ENCODE measurements around the gene WDR38. TPM values are rescaled to one million over a fixed set of nuclear protein-coding genes. Genes with fewer than 3 reads are reported as not detected.

WDR38 gene
- total RNA-seq, 6 experiments from 2014 or later = not detected

DNA sequence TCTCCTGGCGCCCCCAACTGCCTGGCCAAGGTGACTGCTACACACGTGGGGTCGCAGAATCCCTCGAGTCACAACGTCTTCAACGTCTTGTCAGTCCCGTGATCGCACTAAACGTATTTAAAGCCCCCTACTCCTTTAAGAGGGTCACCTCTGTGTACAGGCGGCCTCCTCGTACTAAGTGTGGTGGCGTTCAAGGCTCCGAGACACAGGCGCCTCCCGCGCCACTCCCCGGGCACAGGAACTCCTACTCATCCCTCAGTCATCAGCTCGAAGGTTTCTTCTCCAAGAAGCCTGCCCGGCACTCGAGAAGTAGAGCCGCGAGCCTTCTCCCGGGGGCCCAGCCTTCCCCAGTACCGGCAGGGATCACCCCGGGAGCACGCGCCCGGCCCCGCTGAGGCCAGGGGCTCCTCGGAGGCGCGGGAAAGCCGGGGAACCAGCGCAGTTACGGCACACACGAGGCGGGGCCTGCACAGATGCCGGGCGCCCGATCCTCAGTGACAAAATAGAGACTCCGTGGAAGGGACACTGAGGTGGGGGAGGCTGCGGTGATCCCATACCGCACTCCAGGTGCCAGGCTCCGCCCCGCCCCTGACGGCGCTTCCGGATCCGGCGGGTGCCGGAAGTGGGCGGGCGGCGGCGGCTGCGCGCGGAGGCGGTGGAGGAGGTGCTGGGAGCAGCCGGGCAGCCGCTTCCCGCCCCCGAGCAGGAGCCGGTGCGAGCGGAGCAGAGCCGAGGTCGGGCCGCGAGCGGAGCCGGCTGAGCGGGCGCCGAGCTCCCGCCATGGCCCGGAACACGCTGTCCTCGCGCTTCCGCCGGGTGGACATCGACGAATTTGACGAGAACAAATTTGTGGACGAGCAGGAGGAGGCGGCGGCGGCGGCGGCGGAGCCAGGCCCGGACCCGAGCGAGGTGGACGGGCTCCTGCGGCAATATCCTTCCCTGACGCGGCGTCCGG lies 15.5 kb downstream of the WDR38 start:
- Histone ChIP-seq H3K4me3 (peak overlapping the region; percentile 76 to 98 (median 85)), H3K36me3 (peaks cover 0 to 3% (median under 1%) of the 10 kb centered on the region in 4 donors), H3K27me3 (no peaks in the 10 kb centered on the region), H3K4me1 (peaks cover 0 to 24% (median 7%) of the 10 kb centered on the region in 4 donors), H3K27ac (peak overlapping the region; percentile 67 to 92 (median 79)), H3K9me3 (no peaks in the 10 kb centered on the region)
- DNase-seq (peak; percentile 92 to 93 (median 93)), ATAC-seq (peak; percentile 92 to 97 (median 94))
- WGBS (ENCODE audit: insufficient coverage, low coverage, low lambda C conversion rate, missing lambda C conversion rate) = 0% methylated on average over 10 of the region's 101 CpGs
- TF ChIP-seq POLR2A (IDR thresholded peaks at IDR 0.05) (peak; percentile 97), CTCF (IDR thresholded peaks at IDR 0.05) (no peak)
- intact Hi-C loops (cut with DNase I) = no loop called here

DNA sequence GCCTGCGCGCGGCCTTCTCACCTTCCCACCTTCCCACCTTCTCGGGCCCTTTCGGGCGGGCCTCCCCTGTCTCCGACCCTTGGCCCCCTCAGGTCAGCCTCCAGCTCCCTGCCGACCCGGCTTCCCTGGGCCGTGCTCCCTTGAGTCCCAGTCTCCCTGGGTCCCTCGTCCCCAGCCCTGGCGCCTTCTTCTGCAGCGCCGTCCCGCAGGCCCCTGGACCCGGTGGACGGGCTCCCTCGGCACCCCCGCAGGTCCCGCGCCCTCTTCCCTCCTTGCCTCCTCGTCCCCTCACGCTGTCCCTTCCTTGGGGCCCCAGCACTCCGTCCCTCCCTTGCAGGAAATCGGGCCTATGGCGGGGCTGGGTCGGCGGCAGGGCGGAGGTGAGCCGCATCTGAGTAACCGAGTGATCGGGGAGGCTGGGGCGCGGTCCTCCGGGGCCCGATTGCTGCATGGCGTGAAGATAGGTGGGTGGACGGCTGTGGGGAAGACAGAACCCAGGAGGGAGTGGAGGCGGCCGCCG lies 16.3 kb downstream of the WDR38 start:
- Histone ChIP-seq H3K4me1 (peaks cover 0 to 24% (median 7%) of the 10 kb centered on the region in 4 donors), H3K9me3 (no peaks in the 10 kb centered on the region), H3K27ac (peak overlapping the region; percentile 67 to 92 (median 79)), H3K4me3 (peak overlapping the region; percentile 76 to 98 (median 85)), H3K36me3 (peaks cover 0 to 9% (median 4%) of the 10 kb centered on the region in 4 donors), H3K27me3 (no peaks in the 10 kb centered on the region)
- under 1% methylated on average over 26 of the region's 41 CpGs for WGBS (ENCODE audit: insufficient coverage, low coverage, low lambda C conversion rate, missing lambda C conversion rate)
- TF ChIP-seq POLR2A (IDR thresholded peaks at IDR 0.05) (no peak), CTCF (IDR thresholded peaks at IDR 0.05) (no peak)
- DNase-seq (peak in 2 of 3 donors; percentile 43 to 54), ATAC-seq (peak; percentile 14 to 35 (median 29))
- intact Hi-C loops (cut with DNase I) = no loop called here

DNA sequence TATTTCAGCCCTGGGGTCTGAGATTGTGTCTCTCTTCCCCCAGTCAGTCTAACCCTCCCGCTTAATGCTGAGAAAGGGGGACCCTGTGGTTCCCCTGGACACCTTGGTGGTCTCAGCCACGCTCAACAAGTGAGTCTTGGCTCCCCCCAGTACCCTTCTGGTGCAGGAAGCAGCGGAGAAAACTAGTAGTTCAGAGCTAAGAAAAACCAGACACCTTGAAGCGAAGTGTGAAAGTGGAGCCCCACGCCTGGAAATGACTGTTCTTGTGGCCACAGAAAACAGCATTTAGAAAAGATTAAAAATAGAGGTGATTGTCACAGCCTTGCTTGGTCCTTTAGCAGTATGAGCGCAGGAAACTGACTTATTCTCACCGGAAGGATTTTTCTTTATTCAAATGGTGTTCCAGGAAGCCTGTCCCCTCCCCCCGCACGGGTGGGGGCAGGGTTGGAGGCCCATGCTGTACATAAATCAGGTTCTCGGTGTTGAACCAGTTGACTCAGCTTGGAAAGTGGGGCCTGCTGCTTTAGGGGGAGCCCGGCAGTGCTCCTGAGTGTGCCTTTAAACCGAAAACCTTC lies 16.8 kb downstream of the WDR38 start:
- Histone ChIP-seq H3K36me3 (peaks cover 0 to 14% (median 7%) of the 10 kb centered on the region in 4 donors), H3K27me3 (no peaks in the 10 kb centered on the region), H3K27ac (peak overlapping the region; percentile 67 to 92 (median 79)), H3K4me3 (peak overlapping the region; percentile 76 to 98 (median 85)), H3K4me1 (peaks cover 0 to 26% (median 7%) of the 10 kb centered on the region in 4 donors), H3K9me3 (no peaks in the 10 kb centered on the region)
- ATAC-seq = peak; percentile 17 to 50 (median 24)
- TF ChIP-seq POLR2A (IDR thresholded peaks at IDR 0.05) (peak; percentile 39), CTCF (IDR thresholded peaks at IDR 0.05) (no peak)
- intact Hi-C loops (cut with DNase I) = no loop called here
- peak in 2 of 3 donors; percentile 63 to 65 for DNase-seq
- 6% methylated on average over 11 of the region's 12 CpGs for WGBS (ENCODE audit: insufficient coverage, low coverage, low lambda C conversion rate, missing lambda C conversion rate)

DNA sequence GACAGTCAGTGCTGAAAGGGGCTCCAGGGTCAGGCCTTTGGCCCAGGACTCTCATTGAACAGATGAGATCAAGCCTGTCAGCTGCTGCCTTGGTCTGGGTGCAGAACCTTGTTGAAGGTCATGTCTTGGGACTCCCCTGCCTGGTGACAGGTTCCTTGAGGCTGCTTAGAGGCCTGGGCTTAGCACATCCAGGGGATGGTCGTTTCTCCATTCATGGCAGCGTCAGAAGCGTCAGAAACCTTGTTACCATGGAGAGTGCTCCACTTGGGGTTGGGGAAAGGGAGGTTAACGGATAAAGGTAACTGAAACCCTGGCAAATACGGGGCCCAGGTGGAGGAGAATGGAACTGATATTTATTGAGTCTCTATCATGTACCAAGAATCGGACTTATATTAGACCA lies 17.5 kb downstream of the WDR38 start:
- Histone ChIP-seq H3K36me3 (peaks cover 0 to 21% (median 10%) of the 10 kb centered on the region in 4 donors), H3K4me1 (peaks cover 0 to 33% (median 7%) of the 10 kb centered on the region in 4 donors), H3K27ac (peak overlapping the region; percentile 67 to 92 (median 79)), H3K9me3 (no peaks in the 10 kb centered on the region), H3K27me3 (no peaks in the 10 kb centered on the region), H3K4me3 (peak overlapping the region; percentile 76 to 98 (median 85))
- no peak for ATAC-seq
- intact Hi-C loops (cut with DNase I) = no loop called here
- DNase-seq = no peak
- WGBS (ENCODE audit: insufficient coverage, low coverage, low lambda C conversion rate, missing lambda C conversion rate) = 66% methylated on average over 3 of the region's 6 CpGs
- TF ChIP-seq POLR2A (IDR thresholded peaks at IDR 0.05) (no peak), CTCF (IDR thresholded peaks at IDR 0.05) (no peak)

Measured in right lobe of liver (tissue), 6 donors.